HS-5 (cell line): ENCODE data around the gene TMEM62.
A peak's percentile ranks its signal among the peaks of the same experiment; 100 is the strongest.
"Not testable (repeated sequence)": the region's sequence is repeated elsewhere in the genome, so short reads cannot be mapped to it uniquely, and the experiment has no call there.

ENCODE experiments used
- DNase-seq: peaks from one replicate; pipeline ENCODE4 v3.0.0-alpha.2; 2012; ENCODE audit warnings: low read depth

The TMEM62 gene

DNA sequence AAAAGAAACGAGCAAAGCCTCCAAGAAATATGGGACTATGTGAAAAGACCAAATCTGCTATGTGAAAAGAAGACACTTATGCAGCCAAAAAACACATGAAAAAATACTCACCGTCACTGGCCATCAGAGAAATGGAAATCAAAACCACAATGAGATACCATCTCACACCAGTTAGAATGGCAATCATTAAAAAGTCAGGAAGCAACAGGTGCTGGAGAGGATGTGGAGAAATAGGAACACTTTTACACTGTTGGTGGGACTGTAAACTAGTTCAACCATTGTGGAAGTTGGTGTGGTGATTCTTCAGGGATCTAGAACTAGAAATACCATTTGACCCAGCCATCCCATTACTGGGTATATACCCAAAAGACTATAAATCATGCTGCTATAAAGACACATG is 43.8 kb downstream of the TMEM62 start:
- not testable (repeated sequence) for DNase-seq

GRCh38 chr15:43183270-43183669 is 49.9 kb downstream of the TMEM62 start:
- DNase-seq = no peak

DNA sequence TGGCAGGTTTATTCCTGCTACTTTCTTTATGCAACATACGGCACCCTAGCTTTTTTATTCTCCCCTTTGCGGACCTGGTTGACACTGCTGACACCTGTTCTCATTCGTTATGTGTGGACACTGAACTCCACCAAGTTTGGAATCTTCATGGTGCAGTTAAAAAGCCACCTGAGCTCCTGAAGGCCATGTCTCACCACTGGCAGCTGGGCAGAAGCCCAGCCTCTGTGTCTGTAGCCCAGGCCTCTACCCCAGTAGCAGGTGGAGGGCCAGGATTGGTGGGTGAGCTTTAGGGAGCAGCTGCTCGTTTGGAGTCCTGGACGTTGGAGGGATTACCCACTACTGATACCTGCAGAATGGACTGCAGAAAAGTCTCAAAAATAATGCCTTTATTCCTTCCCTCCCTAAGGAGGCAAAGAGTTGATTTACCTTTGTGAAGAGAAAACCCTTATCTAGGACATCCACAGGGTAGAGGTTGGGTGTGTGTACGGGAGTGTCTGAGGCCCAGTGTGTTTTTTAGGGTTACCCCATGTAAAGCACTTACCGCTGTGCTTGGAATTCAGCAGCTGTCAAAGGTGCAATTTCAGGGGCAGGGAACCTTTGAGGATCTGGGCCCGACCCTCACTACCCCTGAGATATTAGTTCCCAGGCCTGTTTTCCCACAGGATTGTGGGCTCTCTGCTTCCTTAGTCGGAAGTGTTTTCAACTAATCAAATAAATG is 51.2 kb downstream of the TMEM62 start:
- DNase-seq = no peak

GRCh38 chr15:43185157-43186002 is 52.0 kb downstream of the TMEM62 start, which contains the start of gene CCNDBP1:
Gene CCNDBP1 (plus strand): TSS chr15:43185403. CDS start chr15:43185499, 96 bp downstream.
- peak; percentile 69 for DNase-seq

DNA sequence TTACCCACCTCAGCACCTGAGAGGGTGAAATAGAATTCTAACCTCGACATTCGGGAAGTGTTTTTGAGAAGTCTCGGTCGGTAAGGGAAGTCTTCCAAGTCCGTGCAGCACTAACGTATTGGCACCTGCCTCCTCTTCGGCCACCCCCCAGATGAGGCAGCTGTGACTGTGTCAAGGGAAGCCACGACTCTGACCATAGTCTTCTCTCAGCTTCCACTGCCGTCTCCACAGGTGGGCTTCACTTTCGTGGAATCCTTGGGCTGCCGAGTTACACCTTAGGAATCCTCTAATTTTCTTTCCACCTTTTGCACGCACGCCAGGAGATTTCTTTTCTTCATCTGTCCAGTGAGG is 52.6 kb downstream of the TMEM62 start:
- DNase-seq = no peak

GRCh38 chr15:43187544-43188155 is 54.3 kb downstream of the TMEM62 start:
- DNase-seq = no peak

DNA sequence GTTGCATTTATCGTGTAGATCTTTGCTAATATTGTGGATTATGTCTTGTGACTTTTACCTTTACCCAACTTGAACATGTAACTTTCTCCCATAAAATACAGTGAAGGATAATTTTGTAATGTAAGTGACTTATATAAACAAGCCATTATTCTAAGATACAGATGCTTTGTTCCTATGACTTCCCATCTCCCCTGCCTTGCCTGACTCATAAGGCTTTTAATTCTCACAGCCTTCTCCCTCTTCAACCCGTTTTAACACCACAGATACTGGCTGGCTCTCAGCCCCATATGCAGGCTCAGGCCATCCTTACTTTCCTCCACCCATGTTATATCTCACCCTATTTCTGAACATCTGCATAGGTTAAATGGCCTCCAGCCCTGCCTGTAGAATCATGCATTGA is 55.9 kb downstream of the TMEM62 start:
- no peak for DNase-seq

GRCh38 chr15:43190178-43190577 is 56.8 kb downstream of the TMEM62 start:
- no peak for DNase-seq

DNA sequence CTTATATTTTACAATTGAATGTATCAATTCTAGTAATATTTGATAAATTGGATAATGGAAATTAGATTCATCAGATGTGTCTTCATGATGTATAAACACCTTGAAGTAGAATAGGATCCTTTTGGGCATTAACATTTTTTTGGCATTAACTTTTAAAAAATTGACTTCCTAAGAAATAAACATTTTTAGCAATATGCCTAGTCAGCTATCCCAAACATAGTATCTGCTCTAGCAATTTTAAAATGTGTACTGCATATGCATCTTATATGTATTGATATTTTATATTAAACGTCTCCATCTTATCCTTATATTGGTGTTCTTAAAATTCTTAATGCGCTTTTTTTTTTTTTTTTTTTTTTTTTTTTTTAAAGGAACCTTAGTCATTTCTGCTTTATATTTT is 60.3 kb downstream of the TMEM62 start:
- DNase-seq = no peak

DNA sequence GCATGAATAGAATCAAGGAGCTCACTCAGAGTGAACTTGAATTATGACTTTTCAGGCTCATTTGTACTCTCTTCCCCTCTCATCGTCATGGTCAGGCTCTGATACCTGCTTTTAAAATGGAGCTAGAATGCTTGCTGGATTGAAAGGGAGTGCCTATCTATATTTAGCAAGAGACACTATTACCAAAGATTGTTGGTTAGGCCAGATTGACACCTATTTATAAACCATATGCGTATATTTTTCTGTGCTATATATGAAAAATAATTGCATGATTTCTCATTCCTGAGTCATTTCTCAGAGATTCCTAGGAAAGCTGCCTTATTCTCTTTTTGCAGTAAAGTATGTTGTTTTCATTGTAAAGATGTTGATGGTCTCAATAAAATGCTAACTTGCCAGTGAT is 61.4 kb downstream of the TMEM62 start:
- DNase-seq = peak; percentile 41

- no peak for DNase-seq
Measured at GRCh38 chr15:43196760-43197548, 63.6 kb downstream of the TMEM62 start.

DNA sequence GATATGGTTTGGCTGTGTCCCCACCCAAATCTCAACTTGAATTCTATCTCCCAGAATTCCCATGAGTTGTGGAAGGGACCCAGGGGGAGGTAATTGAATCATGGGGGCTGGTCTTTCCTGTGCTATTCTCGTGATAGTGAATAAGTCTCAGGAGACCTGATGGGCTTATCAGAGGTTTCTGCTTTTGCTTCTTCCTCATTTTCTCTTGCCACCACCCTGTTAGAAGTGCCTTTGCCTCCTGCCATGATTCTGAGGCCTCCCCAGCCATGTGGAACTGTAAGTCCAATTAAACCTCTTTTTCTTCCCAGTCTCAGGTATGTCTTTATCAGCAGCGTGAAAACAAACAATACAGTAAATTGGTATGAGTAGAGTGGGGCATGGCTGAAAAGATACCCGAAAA is 64.4 kb downstream of the TMEM62 start:
- not testable (repeated sequence) for DNase-seq

- not testable (repeated sequence) for DNase-seq
Measured at GRCh38 chr15:43198556-43198955, 65.2 kb downstream of the TMEM62 start.

DNA sequence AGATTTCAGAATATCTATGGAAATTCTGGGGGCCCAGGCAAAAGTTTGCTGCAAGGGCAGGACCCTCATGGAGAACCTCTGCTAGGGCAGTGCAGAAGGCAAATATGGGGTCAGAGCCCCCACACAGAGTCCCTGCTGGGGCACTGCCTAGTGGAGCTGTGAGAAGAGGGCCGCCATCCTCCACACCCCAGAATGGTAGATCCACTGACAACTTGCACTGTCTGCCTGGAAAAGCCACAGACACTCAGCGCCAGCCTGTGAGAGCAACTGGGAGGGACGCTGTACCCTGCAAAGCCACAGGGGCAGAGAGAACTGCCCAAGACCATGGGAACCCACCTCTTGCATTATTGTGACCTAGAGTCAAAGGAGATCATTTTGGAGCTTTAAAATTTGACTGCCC is 65.6 kb downstream of the TMEM62 start:
- no peak for DNase-seq

DNA sequence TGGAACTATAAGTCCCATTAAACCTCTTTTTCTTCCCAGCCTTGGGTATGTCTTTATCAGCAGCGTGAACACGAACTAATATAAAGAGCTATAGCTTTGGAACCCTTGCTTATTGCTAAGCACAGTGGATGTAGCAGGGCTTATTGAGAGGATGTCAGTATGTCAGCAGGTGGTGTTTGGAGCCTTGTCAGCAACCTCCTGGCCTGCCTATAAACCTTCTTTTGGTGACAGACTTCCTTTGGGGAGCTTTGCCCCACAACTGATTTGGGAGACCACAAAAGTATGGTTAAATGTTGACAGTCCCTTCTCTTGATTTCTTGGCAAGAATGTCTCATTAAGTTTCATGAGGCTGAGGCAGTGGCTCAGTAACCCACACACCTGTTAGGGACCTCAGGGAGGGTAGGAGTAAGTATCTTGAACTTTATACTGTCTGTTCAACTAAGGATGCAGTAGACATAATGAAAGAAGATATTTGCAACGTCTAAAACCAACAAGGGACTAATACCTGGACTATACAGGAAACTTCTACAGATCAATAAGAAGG is 66.6 kb downstream of the TMEM62 start:
- DNase-seq = no peak

GRCh38 chr15:43204016-43204901 is 70.9 kb downstream of the TMEM62 start:
- DNase-seq = no peak

- no peak for DNase-seq
Measured at GRCh38 chr15:43206054-43206453, 72.7 kb downstream of the TMEM62 start.

- DNase-seq = no peak
Measured at GRCh38 chr15:43207024-43207423, 73.6 kb downstream of the TMEM62 start.

DNA sequence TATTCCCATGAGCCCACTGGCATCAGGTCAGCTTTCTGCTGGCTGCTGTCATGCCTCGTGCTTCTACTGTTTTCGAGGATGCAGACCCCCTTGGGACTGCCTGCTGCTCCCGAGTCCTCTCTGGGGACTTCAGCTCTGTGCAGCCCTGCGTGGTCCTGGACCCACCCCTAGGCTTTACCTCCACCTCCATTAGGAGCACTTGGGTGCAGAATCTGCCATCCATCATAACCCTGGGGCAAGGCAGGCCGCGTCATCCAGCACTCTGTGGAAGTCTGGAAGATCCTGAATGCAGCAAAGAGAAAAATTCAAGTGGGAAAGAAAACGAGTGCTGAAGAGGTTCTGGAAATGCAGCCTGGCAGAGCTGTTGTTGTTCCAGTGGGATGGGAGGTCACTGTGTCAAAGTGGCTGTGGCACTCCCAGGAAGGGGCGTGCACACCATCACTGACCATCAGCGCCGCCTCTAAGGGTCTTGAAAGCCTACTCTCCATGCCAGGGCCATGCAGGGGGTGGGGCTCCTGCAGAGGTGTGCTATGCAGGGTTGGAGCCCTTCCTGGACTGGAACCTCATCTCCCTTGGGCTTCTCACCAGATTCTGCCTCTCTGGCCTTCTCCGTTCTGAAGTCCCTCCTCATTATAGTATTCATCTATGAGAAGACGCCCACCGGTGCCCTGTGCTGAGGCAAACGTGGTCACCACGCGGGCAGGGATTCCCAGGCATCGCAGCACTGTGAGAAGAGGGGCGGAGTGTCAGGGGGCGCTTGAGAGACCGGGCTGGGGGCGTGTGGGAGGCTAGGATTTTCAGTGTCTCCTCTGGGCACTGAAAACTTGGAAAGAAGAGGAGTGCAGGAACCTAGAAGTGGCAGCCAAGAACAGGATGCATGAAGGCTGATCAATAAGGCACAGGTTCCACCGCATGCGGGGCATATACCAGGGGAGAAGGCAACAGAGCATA is 74.9 kb downstream of the TMEM62 start:
- no peak for DNase-seq
